GM10847 (cell line): ENCODE results near the gene DNAJC19.

Experiments
- POLR2A ChIP-seq: IDR thresholded peaks from 2 replicates; pipeline ENCODE4 v1.6.1; 2011; ENCODE audit not compliant: insufficient read length; ENCODE audit errors: extremely low read depth

DNAJC19 gene

DNA sequence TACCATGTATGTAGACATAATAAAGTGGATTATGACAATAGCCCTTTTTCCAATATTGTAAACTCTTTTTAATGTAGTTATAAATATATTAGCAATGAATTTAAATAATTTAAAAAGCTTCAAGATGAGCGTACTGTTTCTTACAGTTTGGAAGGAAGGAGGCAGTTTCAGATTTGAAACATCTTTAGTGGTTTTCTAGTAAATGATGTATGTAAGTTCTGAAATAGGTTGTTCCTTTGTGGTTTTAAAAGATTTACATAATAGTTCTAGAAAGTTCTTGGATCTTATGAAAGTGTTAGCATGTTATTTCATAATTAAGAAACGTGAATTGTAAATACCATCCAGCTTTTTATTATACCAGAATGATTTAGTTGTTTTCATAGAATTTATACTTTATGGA lies 16.0 kb downstream of the DNAJC19 start:
- TF ChIP-seq POLR2A, result no peak

GRCh38 chr3:180970931-180971330 lies 18.6 kb downstream of the DNAJC19 start:
- no peak for TF ChIP-seq POLR2A

DNA sequence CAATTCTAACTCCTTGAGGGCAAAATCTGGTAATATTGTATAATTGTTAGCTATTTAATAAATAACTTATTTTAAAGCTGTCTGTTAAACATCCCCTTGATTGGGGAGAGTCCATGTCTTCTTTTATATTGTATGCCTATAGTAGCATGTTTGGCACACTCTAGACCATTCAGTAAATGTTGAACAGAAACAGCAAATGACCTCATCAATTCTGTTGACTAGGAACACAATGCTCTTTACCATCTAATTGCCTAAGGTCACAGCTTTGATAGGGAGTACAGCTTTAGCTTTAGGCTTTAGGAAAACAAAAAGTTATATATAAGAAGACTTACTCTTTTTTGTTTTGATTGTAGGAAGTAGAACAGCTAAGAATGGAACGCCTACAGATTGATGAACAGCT lies 27.0 kb downstream of the DNAJC19 start:
- no peak for TF ChIP-seq POLR2A

- TF ChIP-seq POLR2A, result no peak
Measured at GRCh38 chr3:180961552-180961951, 28.0 kb downstream of the DNAJC19 start.

DNA sequence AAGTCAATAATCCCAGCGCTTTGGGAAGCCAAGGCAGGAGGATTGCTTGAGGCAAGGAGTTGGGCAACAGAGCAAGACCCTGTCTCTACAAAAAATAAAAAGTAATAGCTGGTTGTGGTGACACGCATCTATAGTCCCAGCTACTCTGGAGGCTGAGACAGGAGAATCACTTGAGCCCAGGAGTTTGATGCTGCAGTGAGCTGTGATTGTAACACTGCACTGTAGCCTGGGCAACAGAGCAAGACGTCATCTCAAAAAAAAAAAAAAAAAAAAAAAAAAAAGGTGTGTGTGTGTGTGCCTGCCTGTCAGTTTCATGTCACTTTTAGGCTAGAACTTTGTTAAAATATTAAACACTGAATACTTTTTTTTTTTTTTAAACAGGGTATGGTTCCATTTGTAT lies 28.4 kb downstream of the DNAJC19 start:
- no peak for TF ChIP-seq POLR2A

DNA sequence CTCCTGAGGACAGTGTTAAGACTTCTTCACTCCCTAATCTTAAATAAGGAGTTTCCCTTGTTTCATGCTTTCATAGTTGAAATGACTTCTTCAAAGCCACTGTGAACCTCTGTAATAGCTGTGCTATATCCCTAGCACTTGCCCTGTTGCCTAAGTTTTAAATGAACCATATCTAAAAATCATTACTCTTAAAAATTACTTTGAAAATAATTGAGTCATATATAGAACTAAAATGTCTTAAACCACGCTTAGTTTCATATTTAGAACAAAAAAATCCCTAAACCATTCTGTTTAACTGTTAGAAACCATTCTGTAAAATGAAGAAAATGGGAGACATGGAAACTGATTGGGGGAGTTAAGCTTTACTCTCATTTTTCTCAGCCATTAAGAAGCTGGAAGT lies 29.8 kb downstream of the DNAJC19 start:
- no peak for TF ChIP-seq POLR2A

GRCh38 chr3:180947761-180948390 lies 41.7 kb downstream of the DNAJC19 start:
- no peak for TF ChIP-seq POLR2A

DNA sequence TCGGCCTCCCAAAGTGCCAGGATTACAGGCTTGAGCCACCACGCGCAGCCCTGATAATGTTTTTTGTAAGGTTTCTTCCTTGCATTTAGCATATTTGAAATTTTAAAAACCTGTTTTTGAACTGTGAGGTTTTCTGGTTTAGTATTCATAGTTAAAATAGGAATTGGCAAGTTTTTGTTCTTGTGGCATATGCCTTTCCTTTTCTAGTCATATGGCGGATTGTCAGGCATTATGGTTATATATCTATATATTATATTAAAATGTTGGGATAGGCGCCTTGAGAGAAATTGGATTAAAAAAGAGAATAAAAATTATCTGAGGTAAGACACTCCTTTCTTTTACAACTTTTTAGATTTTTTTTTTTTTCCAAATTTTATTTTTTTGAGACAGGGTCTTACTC lies 48.7 kb downstream of the DNAJC19 start:
- no peak for TF ChIP-seq POLR2A

DNA sequence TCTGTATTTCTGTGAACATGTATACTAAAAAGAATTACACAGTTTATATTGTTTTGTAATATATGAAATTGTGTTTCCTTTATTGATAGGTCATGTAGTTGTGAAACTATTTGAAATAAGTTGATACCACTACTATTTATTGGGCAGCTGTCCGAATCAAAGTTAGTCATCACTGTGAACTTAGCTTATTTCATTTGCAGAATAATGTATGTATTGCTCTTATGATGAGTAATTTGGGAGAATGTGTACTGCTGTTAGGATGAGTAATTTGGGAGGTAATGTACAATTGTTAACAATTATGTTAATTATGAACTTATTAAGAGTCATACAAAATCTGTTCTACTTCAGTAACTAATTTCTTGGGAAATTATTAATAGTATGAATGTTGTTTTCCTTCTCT lies 54.9 kb downstream of the DNAJC19 start:
- TF ChIP-seq POLR2A, result no peak
